HG03095 (cell line): ENCODE measurements around the gene ZMYM1.
"Not testable (repeated sequence)": the region's sequence is repeated elsewhere in the genome, so short reads cannot be mapped to it uniquely, and the experiment has no call there.

ENCODE experiments used
- ATAC-seq: cut with Tn5 transposase; IDR thresholded peaks from one replicate; pipeline ENCODE4 v1.9.1; 2021; ENCODE audit warnings: moderate library complexity; ENCODE audit not compliant: unreplicated experiment

Gene ZMYM1

DNA sequence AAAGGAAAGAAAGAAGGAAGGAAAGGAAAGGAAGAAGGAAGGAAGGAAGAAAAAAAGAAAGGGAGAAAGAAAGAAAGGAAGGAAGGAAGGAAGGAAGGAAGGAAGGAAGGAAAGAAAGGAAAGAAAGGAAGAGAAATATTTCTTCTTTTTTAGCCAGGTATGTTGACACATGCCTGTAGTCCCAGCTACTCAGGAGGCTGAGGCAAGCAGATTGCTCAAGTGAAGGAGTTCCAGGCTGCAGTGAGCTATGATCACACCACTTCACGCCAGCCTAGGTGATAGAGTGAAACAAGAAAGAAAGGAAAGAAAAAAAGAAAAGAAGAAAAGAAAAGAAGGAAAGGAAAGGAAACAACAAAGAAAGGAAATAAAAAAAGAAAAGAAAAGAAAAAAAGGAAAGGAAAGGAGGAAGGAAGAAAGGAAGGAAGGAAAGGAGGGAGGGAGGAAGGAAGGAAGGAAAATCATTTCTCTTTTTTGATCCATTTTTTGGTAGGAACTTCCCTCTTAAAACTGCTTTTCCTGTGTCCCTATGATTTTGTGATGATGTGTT, 5.8 kb upstream of the ZMYM1 start:
- ATAC-seq: no peak

DNA sequence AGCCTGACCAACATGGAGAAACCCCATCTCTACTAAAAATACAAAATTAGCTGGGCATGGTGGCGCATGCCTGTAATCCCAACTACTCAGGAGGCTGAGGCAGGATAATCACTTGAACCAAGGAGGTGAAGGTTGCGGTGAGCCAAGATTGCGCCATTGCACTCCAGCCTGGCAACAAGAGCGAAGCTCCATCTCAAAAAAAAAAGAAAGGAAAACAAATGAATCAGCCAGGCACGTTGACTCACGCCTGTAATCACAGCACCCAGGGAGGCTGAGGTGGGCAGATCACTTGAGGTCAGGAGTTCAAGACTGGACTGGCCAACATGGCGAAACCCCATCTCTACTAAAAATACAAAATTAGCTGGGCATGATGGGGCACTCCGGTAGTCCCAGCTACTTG, 2.8 kb upstream of the ZMYM1 start:
- ATAC-seq: not testable (repeated sequence)

DNA sequence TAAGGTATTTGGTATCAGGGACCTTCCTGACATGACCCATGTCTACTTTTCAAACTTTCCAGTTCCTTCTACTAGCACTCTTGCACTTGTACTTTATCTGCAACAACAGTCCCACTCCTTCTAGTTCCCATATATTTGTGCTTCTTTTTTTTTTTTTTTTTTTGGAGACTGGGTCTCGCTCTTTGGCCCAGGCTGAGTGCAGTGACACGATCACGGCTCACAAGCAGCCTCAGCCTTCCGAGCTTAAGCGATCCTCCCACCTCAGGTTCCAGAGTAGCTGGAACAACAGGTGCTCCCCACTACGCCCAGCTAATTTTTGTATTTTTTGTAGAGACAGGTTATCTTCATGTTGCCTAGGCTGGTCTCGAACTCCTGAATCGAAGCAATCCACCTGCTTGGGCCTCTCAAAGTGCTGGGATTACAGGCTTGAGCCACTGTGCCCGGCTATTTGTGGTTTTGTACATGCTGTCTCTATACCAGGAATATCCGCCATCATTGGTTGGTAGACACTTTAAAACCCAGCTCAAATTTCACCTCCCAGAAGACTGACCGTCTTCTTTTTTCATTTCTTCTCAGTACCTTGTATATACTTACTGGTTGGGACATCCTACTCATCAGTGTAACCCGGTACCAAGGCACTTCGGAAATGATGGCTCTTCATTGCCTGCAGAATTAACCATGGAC, 1.1 kb downstream of the ZMYM1 start:
- no peak for ATAC-seq

DNA sequence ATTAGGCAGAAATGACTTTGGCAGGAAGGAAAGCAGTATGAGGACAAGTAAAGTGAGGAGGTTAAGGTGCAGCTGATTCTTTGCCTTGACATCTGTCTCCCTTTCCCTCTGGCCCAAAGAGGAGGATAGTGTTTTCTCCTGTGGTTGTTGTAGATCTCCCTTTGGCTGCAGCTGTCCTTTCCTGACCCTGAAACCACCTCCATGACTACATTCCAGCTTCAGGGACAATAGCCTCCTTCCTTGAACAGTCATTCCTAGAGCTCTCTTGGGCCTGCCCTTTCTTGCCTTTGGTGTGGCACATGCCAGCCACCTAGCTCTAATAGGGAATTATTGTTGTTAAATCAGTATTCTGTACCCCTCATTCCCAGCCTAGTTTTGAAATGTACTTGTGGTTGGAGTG, 6.2 kb downstream of the ZMYM1 start:
- no peak for ATAC-seq

DNA sequence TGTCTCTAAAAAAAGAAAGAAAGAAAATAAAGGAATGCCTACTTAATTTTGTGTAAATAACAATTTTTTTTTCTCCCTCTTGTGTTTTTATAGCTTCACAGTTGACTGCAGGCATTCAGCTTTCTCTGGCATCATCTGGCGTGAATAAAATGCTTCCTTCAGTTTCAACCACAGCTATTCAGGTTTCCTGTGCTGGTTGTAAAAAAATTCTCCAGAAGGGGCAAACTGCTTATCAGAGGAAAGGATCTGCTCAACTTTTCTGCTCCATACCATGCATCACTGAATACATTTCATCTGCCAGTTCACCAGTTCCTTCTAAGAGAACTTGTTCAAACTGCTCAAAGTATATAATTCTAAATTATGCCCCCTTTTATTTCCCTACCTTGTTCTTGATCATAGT, 18.0 kb downstream of the ZMYM1 start:
- ATAC-seq: no peak

DNA sequence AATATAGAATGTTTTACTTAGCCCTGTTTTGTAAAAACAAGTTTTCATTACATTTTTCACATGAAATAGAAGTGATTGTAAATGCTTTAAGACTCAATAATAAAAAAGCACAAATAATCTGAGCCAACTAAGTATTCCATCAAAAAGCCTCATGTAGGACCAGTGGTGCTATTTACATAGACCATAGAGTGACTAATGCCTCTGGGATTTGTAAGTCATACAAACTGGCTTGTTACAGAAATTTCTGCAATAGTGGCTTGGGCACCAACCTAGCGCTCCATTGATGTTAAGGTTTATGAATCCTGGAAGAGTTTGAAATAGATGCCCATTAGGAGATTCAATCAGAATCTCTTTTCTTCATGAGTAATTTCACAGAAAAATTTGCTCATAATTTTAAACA, 31.9 kb downstream of the ZMYM1 start:
- no peak for ATAC-seq

DNA sequence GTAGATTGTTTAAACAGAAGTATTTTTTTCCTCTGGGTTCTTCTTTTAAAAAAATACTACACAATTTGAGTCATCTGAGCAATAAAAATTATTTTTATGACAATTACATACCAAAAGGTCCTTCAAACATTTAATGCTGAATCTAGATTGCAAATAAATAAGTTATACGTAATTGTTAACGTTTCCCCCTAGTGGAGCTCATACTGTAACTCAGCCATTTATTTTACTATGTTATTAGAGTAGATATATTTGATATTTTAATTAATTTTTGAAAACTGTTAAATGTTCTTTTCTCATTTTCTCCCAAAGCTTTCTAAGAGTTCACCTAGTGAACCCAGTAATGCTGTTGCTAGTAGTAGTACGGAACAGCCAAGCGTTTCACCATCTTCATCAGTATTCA, 33.5 kb downstream of the ZMYM1 start:
- ATAC-seq: no peak

DNA sequence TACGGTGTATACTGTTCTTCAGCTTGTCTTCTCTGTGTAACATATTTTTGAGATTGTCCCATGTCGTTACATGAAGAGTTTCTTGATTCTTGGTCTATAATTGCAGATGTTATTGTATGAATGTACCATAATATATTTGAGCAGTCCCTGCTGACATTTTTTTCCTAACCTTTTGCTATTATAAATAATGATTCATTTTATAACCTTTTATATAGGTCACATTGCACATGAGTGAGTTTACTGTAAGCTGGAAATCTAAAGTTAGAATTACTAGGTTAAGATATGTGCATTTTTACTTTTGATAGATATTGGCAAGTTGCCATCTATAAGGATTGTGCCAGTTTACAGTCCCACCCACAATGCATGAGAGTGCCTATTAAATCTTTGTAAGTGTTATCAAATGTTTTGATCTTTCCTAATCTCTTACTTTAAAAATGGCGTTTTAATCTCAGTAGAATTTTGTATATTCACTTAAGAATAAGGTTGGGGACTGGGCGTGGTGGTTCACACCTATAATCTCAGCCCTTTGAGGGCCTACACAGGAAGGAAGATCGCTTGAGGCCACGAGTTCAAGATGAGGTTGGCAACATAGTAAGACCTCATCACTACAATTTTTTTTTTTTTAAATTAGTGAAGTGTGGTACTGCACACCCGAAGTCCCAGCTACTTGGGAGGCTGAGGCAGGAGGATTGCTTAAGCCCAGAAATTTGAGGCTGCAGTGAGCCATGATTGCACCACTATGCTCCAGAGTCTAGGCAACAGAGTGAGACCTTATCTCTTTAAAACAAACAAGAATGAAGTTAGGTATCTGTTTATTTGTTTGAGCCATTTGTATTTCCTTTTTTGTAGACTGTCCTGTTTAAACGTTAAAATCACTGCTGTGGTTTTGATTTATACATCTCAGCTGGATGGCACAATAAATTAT, 36.5 kb downstream of the ZMYM1 start:
- no peak for ATAC-seq

DNA sequence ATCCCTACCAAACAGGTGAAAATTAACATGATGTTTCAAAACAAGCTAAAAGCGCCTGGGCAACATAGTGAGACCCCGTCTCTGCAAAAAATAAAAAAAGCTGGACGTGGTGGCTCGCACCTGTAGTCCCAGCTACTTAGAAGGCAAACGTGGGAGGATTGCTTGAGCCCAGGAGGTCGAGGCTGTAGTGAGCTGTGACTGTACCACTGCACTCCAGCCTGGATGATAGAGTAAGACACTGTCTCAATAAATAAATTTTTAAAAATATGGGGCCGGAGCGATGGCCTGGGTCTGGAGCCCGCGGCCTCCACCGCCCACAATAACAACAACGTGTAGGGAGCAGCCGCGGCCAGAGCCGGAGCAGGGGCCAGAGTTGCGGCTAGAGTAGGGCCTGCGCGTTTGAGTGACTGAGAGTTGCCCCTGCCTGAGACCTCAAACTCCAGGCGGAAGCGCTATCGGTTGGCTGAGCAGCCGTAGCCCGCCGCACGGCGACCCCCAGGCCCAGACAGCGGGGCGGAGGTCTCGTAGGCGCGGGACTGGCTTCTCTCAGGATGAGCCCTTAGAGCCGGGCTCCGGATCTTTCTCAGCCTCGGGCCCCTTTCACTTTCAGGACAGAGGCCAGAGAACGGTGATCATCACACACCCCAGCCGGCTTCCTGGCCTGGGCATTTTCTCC, 41.4 kb downstream of the ZMYM1 start:
- no peak for ATAC-seq

DNA sequence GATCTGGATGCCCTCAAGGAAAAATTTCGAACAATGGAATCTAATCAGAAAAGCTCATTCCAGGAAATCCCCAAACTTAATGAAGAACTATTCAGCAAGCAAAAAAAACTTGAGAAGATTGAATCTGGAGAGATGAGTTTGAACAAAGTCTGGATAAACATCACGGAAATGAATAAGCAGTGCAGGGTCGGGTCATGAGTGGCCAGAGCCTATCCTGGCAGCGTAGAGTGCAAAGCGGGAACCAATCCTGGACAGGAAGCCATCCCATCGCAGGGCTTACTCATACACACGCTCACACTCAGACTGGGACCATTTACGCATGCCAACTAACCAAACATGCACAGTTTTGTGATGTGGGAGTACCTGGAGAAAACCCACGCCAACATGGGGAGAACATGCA, 43.1 kb downstream of the ZMYM1 start:
- ATAC-seq: no peak

DNA sequence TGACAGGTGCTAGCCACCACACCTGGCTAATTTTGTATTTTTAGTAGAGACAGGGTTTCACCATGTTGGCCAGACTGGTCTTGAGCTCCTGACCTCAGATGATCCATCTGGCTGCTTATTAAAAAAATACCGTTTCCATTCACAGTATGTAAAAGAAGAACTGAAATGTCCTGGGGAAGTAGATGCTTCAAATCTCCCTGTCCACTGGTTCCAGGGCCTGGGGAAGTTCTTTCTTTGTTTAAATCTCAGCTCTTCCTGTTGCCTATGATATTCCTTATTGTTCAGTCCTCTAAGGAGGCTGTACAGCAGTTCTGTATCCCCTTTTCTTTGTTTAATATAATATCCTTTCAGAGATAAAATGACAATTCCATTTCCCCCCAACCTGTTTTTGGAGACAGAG, 47.4 kb downstream of the ZMYM1 start:
- ATAC-seq: no peak

DNA sequence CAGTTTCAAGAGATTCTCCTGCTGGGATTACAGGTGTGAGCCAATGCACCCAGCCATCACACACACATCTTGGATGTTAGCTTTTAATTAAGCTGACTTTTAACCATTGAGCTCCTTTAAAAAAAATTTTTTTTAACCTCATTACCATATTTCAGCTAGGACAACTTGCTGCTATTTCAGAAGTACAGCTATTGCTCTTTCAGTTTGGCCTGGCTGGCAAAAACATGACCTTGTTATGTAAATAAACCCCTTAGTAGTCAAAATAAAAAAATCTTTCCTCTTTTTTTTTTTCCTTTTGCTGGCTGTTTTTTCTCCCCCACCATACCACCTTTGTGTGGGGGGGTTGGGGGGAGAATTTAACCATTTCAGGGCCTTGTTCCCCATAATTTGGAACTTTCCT, 49.9 kb downstream of the ZMYM1 start:
- ATAC-seq: no peak

DNA sequence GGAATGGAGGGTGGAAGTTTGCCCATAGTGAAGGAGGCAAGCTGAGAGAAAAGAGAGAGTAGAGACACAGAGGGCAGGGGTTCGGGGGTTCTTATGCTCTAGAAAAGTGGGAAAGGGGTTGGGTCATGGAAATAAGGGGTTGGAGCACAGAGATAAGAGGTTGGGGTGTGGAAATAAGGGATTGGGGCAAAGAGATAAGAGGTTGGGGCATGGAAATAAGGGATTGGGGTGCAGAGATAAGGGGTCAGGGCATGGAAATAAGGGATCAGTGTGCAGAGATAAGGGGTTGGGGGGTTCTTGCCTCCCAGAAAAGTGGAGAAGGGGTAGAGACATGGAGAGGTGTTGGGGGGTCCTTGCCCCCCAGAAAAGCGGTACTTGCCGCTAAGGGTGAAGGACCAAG, 57.6 kb downstream of the ZMYM1 start:
- ATAC-seq: no peak

DNA sequence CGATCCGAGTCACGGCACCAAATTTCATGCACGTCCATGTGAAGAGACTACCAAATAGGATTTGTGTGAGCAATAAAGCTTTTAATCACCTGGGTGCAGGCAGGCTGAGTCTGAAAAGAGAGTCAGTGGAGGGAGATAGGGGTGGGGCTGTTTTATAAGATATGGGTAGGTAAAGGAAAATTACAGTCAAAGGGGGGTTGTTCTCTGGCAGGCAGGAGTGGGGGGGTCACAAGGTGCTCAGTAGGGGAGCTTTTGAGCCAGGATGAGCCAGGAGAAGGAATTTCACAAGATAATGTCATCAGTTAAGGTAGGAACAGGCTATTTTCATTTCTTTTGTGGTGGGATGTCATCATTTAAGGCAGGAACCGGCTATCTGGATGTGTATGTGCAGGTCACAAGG, 58.4 kb downstream of the ZMYM1 start:
- not testable (repeated sequence) for ATAC-seq

DNA sequence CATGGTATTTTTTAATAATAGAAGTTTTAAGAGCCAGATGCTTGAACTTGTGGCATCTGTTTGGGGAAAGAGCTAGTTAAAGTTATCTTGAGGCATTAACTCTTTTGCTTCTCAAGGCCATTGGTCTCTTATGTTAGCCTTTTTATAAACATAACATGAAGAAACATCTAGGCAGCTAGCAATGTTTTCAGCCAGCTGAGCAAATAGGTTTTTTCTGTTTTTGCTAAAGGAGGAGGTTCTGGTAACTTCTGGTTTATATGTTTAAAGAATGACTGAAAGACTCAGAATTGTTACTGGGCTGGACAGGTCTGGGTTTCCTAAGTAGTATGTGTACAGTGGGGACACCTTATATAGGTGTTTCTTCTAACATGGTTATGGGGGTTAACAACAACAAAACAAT, 63.1 kb downstream of the ZMYM1 start:
- not testable (repeated sequence) for ATAC-seq

DNA sequence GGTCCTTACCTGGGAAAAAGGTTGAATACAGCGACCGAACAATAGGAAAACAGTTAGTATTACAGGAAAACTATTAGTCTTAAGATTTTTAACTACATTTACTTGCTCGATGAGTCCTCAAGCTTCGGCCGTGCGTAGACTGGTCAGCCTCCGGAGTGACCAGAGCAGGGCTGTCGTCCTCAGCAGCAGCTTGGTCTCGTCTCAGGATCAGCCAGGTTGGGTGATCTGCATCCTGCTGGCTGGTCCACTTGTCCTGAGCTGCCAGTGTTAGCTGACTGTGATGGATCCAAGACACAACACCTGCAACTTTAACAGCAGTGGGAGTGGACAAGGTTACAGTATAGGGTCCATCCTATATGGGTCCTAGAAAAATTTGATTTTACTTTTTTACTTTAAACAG, 63.5 kb downstream of the ZMYM1 start:
- ATAC-seq: not testable (repeated sequence)

DNA sequence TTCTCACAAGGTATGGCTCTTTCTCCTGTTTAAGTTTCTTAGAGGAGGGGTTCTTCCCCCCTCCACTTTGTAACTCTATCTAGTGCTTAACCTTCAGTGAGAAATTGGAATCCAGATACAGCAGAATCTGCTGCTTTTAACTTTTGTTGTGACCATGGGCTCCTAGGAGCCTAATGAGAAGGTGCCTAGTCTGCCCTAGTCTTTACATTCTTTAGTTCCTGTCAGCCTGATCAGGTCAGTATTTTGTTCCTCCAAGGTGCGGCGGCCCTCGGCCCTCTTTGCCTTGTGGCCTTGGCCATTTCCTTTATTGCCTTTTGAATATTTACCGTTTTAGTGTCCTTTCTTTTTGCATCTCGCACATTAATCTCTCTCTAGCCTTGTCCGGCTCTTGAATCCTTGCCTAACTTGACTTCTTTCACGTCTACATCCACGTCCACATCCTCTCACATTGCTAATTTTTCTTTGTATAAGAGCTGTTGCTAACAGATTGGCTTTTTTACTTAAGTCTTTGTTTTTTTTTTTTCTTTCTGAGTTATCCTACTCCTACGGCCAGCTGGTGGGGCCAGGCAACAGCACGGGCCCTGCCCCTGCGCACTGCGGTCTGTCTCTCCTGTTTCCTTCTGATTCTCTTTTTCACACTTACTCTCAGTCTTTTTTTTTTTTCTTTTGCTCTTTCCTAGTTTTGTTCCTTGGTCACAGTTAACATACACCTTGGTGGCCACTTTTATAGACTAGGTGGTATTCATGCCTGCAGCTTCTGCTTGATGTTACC, 64.7 kb downstream of the ZMYM1 start:
- ATAC-seq: no peak

DNA sequence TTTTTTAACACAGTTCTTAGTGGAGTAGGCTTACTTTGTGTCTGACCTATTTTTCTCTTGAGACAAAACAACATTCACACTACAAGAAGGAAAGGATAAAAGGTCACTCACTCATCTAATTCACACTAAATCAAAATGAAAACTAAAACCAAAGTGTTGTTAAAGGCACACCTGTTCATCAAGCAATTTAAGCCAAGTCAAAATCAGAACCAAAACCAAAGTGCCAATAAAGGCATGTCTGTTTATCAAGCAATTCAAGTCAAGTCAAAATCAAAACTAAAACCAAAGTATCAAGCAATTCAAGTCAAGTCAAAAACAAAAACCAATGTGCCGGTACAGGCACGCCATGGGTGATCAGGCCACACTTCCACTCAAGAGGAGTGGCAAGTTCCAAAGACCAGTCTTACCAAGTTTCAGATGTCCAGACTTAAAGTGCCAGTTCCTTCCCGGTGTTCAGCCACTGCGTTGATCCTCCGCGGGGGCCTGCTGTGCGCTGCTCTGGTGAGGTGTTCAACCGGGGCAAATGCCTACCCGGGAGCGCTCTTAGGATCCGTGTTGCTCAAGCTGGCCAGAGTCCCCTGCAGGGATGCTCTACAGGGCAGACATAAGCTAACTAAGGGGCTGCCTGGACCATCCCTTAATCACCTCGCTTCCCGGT, 66.8 kb downstream of the ZMYM1 start:
- not testable (repeated sequence) for ATAC-seq

DNA sequence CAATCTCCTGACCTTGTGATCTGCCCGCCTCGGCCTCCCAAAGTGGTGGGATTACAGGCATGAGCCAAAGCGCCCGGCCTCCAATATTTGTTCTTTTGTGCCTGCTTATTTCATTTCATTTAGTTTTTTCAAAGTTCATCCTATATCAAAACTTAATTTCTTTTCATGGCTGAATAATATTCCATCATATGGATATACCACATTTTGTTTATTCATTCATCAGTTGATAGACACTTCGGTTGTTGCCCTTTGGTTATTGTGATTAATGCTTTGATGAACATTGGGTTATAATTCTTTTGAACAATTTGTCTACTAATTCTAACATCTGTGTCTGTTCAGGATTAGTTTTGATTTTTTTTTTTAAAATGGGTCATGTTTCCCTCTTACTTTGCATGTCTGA, 72.0 kb downstream of the ZMYM1 start:
- no peak for ATAC-seq

DNA sequence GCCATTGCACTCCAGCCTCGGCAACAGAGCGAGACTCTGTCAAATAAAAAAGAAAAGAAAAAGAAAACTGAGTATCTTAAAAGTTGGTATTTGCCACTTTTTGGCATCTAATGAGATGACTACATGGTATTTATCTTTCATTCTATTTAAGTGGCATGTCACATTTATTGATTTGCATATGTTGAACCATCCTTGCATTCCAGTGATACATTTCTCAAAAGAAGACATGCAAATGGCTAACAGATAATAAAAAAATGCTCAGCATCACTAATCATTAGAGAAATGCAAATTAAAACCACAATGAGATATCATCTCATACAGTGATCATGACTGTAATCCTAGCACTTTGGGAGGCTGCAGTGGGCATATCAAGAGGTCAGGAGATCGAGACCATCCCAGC, 85.7 kb downstream of the ZMYM1 start:
- ATAC-seq: no peak
